Measurements from ENCODE around the gene PLA2G1B. TPM values are rescaled to one million over a fixed set of nuclear protein-coding genes. Genes with fewer than 3 reads are reported as not detected.

PLA2G1B gene
- total and polyA plus RNA-seq, 2 of the 13 experiments (the other 11 are each of a cell fraction or from before 2014, with no cell fraction given), result 0.33 to 1.4 TPM

GRCh38 chr12:120317224-120318105 is 10.1 kb downstream of the PLA2G1B start (continued):
- TF ChIP-seq ARID4A (CRISPR knock-in tag; IDR thresholded peaks at IDR 0.05; ENCODE audit: borderline replicate concordance) (peak; percentile 66; the same call in 1 of the 2 replicates), EHMT2 (IDR thresholded peaks at IDR 0.05; ENCODE audit: borderline replicate concordance, low read depth, low read length) (0 out of 2 replicates have a peak, but pooled peaks have one; percentile 45), ADNP (CRISPR knock-in tag; IDR thresholded peaks at IDR 0.05) (no peak), ZNF766 (CRISPR knock-in tag; IDR thresholded peaks at IDR 0.05; ENCODE audit: borderline replicate concordance) (peak; percentile 90; the same call in 1 of the 2 replicates)

- ChIA-PET POLR2A (interaction anchor here (0.5 to 7.1 kb wide), 11 partner anchors 9 to 157 kb away, joined by 3 to 76 read pairs (median 4); partner anchors contain the start of genes RNU4-1, RNU4-2, RPLP0 and SIRT4), CTCF (ENCODE audit: low intra/inter-chr PET ratio, low total read pairs) (interaction anchor here (1.7 kb wide), 1 partner anchor 15 kb away, joined by 5 read pairs; the partner anchor contains the start of gene SIRT4)
- Histone ChIP-seq H3K4me1 (ENCODE audit: insufficient read depth, low read length) (peaks cover 27% of the 10 kb centered on the region), H3K27me3 (ENCODE audit: control insufficient read depth in 1 of 2, insufficient read depth in 2 of 2, low read length in 2 of 2) (no peaks in the 10 kb centered on the region; a peak in 1 of 5 replicates), H2AFZ (ENCODE audit: low read length) (no peak overlapping the region), H3K36me3 (replicated peaks in 1 of 2; ENCODE audit: control insufficient read depth in 1 of 2, insufficient read depth in 2 of 2, low read length in 2 of 2) (no peaks in the 10 kb centered on the region), H3K79me2 (ENCODE audit: insufficient read depth, low read length) (peaks cover 4% of the 10 kb centered on the region), H3K9me3 (ENCODE audit: low read length) (no peaks in the 10 kb centered on the region), H3K4me2 (ENCODE audit: low read depth, low read length) (peak overlapping the region; percentile 95), H4K20me1 (ENCODE audit: insufficient read depth, low read length) (no peaks in the 10 kb centered on the region), H3K9ac (ENCODE audit: insufficient read depth, low read depth, low read length) (peak overlapping the region; percentile 95), H3K27ac (ENCODE audit: extremely low read length, insufficient read depth, low read length) (peak overlapping the region; percentile 90), H3K4me3 (replicated peaks in 1 of 3; ENCODE audit: insufficient read depth in 1 of 3, low read depth in 2 of 3, low read length in 3 of 3) (peak overlapping the region; percentile 70 to 82 (median 70))
- peak; percentile 32 for FAIRE-seq
- intact Hi-C loops (cut with micrococcal nuclease; ENCODE audit: unreplicated experiment), result no loop called here
- ATAC-seq, result peak; percentile 14
- in situ Hi-C loops (cut with HindIII; ENCODE audit: extremely low pct_ligation_motif_present, low pct_unique_long_range_greater_than_20kb), result no loop called here
- TSS peak; percentile 97 for BruUV-seq (replicated peaks)
- WGBS (ENCODE audit: low lambda C conversion rate), result 5% methylated on average over 9 of the region's 9 CpGs
- peak; percentile 45 for DNase-seq (ENCODE audit: low spot score)
- TF ChIP-seq ESRRA (CRISPR knock-in tag; IDR thresholded peaks at IDR 0.05; ENCODE audit: low read depth) (0 out of 2 replicates have a peak, but pooled peaks have one; percentile 16), ZMYM4 (CRISPR knock-in tag; IDR thresholded peaks at IDR 0.05) (no peak), DNMT3B (CRISPR knock-in tag; conservative IDR thresholded peaks at IDR 0.05) (no peak), ZNF879 (CRISPR knock-in tag; IDR thresholded peaks at IDR 0.05) (0 out of 2 replicates have a peak, but pooled peaks have one; percentile 18), ZBTB21 (CRISPR knock-in tag; IDR thresholded peaks at IDR 0.05) (no peak), SMAD9 (CRISPR knock-in tag; IDR thresholded peaks at IDR 0.05) (no peak), ZNF136 (CRISPR knock-in tag; IDR thresholded peaks at IDR 0.05; ENCODE audit: low read depth) (no peak), ZNF124 (CRISPR knock-in tag; IDR thresholded peaks at IDR 0.05) (0 out of 2 replicates have a peak, but pooled peaks have one; percentile 13), ZNF230 (CRISPR knock-in tag; IDR thresholded peaks at IDR 0.05) (no peak), ZNF570 (CRISPR knock-in tag; IDR thresholded peaks at IDR 0.05; ENCODE audit: borderline replicate concordance) (no peak), HINFP (CRISPR knock-in tag; IDR thresholded peaks at IDR 0.05; ENCODE audit: low read depth) (0 out of 2 replicates have a peak, but pooled peaks have one; percentile 12), NFYB (CRISPR knock-in tag; IDR thresholded peaks at IDR 0.05) (no peak), CBX5 (CRISPR knock-in tag; IDR thresholded peaks at IDR 0.05; ENCODE audit: borderline replicate concordance) (no peak; the same call in 1 of the 2 replicates)
Measured at GRCh38 chr12:120316798-120317223, 10.8 kb downstream of the PLA2G1B start.
